Spleen (tissue), 11 donors: ENCODE results near the gene A3GALT2. TPM values are rescaled to one million over a fixed set of nuclear protein-coding genes. Genes with fewer than 3 reads are reported as not detected.

Experiments
- DNase-seq: peaks from one replicate; pipeline ENCODE4 v3.0.0-alpha.2; 2020
- H3K27ac ChIP-seq, 8 donors: fragments of 200-600 bp; sonication (generic) in 7 of 8; 1 replicate in 4 of 8; 2 replicates in 4 of 8; pipeline versions ENCODE4 v1.5.0 to v1.8.0; 2016 to 2021; ENCODE audit warnings: inconsistent platforms in 4 of 8, mild to moderate bottlenecking in 4 of 8, moderate library complexity in 1 of 8
- H3K27me3 ChIP-seq, 7 donors: fragments of 200-600 bp; sonication (generic) in 6 of 7; replicated peaks in 1 of 7; 1 replicate in 4 of 7; 2 replicates in 3 of 7; pipeline versions ENCODE4 v1.5.0 to v1.8.0; 2016 to 2021; ENCODE audit warnings: inconsistent platforms in 3 of 7, mild to moderate bottlenecking in 1 of 7
- H3K36me3 ChIP-seq, 6 donors: fragments of 200-600 bp; sonication (generic) in 5 of 6; 1 replicate in 4 of 6; 2 replicates in 2 of 6; pipeline versions ENCODE4 v1.5.0 to v1.8.0; 2016 to 2021; ENCODE audit warnings: inconsistent platforms in 2 of 6
- H3K4me1 ChIP-seq, 6 donors: fragments of 200-600 bp; sonication (generic) in 5 of 6; 1 replicate in 3 of 6; 2 replicates in 3 of 6; pipeline versions ENCODE4 v1.5.0 to v1.8.0; 2016 to 2021; ENCODE audit warnings: inconsistent platforms in 3 of 6
- H3K4me3 ChIP-seq, 8 donors: fragments of 200-600 bp; sonication (generic) in 7 of 8; 1 replicate in 4 of 8; 2 replicates in 4 of 8; pipeline versions ENCODE4 v1.5.0 to v1.8.0; 2016 to 2021; ENCODE audit warnings: inconsistent platforms in 4 of 8, mild to moderate bottlenecking in 4 of 8, moderate library complexity in 2 of 8
- H3K9me3 ChIP-seq, 8 donors: fragments of 200-600 bp; sonication (generic) in 7 of 8; 1 replicate in 4 of 8; 2 replicates in 4 of 8; pipeline versions ENCODE4 v1.5.0 to v1.8.0; 2016 to 2021; ENCODE audit warnings: inconsistent platforms in 4 of 8
- POLR2A ChIP-seq, 3 donors: fragments of 450-650 bp; IDR thresholded peaks; one replicate each; pipeline ENCODE4 v1.5.1; 2017; ENCODE audit warnings: antibody characterized with exemption in 3 of 3, mild to moderate bottlenecking in 1 of 3
- POLR2AphosphoS5 ChIP-seq, 3 donors: sonication (generic); formaldehyde crosslinking; IDR thresholded peaks; one replicate each; pipeline ENCODE4 v1.5.1; 2017; ENCODE audit warnings: antibody characterized with exemption in 3 of 3
- WGBS, 5 donors: extraction: QIAGEN DNeasy Blood & Tissue Kit in 3 of 5; methylation state at CpG; one replicate each; pipeline versions ENCODE4 v1.1.5 to v1.1.7; 2013 to 2018; 5-methylcytosine and 5-hydroxymethylcytosine counted together
- intact Hi-C: fragments of 100-400 bp; cut with DNase I; formaldehyde crosslinking; loops from one replicate; pipeline ENCODE4 v1.15.0; 2023; ENCODE audit warnings: low total_unique reads
- polyA plus RNA-seq, 3 donors: library from polyadenylated mRNA; stranded (reverse); fragments of 200-250 nt; gene quantifications; one replicate each; pipeline ENCODE4 v1.2.1, GENCODE V29; 2013
- total RNA-seq, 7 donors: library from RNA; depleted of rRNA in 3 of 7; stranded (reverse); fragments of >200 nt in 3 of 7; fragmentation: NEBNext Ultra II Directional in 4 of 7; extraction: Animal tissue kit (Norgen Biotek cat#: 25700) in 4 of 7; gene quantifications; one replicate each; pipeline versions ENCODE4 v1.1.0 to v1.2.1, GENCODE V29; 2016 to 2021
- TF ChIP-seq, protein P1 (sequence below), 11 experiments: fragments of 200-600 bp in 7 of 11; fragments of 450-650 bp in 4 of 11; sonication (generic) in 4 of 11; IDR thresholded peaks in 8 of 11; conservative IDR thresholded peaks in 3 of 11; 1 replicate in 7 of 11; 2 replicates in 4 of 11; pipeline versions ENCODE4 v1.4.0 to v1.8.0; 2016 to 2021; ENCODE audit warnings: antibody characterized with exemption in 11 of 11, inconsistent platforms in 4 of 11, mild to moderate bottlenecking in 1 of 11
- donor health status: healthy with polysubstance abuse.
- donor health status: DM: no; HTN: no; CAD: no; lungs with moderate emphysema.
- donor health status: DM: no; HTN: no; CAD: no.
- donor health status: Bipolar disorder and iron deficiency.
- donor health status: healthy.
- donor health status: DM: no; HTN: no; CAD: no.
- donor health status: DM: yes; HTN: yes; CAD: no.

Gene A3GALT2
- total and polyA plus RNA-seq, 10 donors = 0.10 to 1.6 (median 0.47) TPM; not detected in 7

GRCh38 chr1:33272930-33273329 lies 48.0 kb downstream of the A3GALT2 start:
- no peak for DNase-seq
- intact Hi-C loops = no loop called here
- 50 to 74% (median 71%) methylated on average over 1 of the region's 1 CpG for WGBS, 5 donors
- no peaks in the 10 kb centered on the region for H3K9me3 ChIP-seq
- no peak overlapping the region for H3K4me3 ChIP-seq
- TF ChIP-seq POLR2A (IDR thresholded peaks at IDR 0.05) (no peak), POLR2AphosphoS5 (IDR thresholded peaks at IDR 0.05) (no peak)
- TF ChIP-seq, protein P1, sequence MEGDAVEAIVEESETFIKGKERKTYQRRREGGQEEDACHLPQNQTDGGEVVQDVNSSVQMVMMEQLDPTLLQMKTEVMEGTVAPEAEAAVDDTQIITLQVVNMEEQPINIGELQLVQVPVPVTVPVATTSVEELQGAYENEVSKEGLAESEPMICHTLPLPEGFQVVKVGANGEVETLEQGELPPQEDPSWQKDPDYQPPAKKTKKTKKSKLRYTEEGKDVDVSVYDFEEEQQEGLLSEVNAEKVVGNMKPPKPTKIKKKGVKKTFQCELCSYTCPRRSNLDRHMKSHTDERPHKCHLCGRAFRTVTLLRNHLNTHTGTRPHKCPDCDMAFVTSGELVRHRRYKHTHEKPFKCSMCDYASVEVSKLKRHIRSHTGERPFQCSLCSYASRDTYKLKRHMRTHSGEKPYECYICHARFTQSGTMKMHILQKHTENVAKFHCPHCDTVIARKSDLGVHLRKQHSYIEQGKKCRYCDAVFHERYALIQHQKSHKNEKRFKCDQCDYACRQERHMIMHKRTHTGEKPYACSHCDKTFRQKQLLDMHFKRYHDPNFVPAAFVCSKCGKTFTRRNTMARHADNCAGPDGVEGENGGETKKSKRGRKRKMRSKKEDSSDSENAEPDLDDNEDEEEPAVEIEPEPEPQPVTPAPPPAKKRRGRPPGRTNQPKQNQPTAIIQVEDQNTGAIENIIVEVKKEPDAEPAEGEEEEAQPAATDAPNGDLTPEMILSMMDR (IDR thresholded peaks at IDR 0.05 in 8 of 11, conservative IDR thresholded peaks at IDR 0.05 in 3 of 11) = no peak
- peak overlapping the region in 6 of 8 donors; percentile 29 to 81 (median 61) for H3K27ac ChIP-seq
- peaks cover 0 to 54% (median 17%) of the 10 kb centered on the region in 6 donors for H3K36me3 ChIP-seq
- no peaks in the 10 kb centered on the region for H3K27me3 ChIP-seq
- H3K4me1 ChIP-seq = peaks cover 3 to 58% (median 24%) of the 10 kb centered on the region in 6 donors

DNA sequence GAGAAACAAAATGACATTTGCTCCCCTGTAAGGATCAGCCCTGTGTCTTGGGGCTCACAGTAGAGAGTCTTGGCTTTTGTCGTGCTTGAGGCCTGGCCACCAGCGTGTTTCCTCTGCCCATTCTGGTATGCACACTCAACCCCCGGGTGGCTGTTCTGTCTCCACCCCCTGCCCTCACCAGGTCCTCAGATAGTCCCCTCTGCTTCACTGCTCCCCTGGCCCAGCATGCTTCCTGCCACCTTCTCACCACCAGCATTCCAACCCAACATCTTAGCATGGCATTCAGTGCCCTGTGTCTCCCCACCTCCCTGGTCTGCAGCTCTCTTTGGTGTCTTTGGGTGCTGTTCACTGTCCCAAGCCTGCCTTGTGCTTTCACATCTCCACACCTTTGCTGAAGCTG lies 48.4 kb downstream of the A3GALT2 start:
- DNase-seq = no peak
- peaks cover 0 to 50% (median 15%) of the 10 kb centered on the region in 6 donors for H3K36me3 ChIP-seq

DNA sequence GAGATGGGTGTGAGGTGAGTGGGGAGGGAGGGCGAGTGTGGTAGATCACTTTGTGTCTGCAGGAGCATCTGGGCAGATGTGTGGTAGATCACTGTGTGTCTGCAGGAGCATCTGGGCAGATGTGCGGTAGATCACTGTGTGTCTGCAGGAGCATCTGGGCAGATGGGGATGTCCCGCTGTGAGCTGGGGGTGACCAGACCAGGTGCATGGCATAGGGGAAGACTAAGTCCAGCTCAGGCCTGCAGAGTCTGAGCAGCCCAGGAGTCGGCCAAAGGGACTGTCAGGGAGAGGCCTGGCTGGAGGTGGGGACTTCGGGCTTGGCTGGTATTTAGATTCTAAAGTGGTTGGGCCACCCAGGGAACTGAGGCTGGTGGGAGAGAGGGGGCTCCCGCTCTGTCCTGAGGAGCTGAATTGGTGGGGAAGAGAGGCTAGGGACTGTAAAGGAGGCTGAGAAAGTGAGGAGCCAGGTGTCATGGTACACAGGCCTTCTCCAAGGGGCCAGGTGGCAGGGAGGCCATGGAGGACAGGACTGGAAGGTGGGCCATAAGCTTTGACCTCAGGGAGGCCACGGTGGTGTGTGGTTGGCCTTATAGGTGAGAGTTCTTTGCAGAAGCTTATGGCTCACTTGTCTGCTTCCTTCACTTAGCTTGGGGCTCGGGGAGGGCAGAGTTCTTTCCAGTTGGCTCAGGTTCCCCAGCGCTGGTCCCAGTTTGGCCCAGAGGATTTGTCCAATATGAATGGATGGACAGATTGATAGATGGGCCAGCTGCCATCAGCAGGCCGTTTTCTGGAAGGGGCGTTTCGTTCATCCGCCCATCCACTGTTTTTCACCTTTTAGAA lies 49.0 kb downstream of the A3GALT2 start:
- no peaks in the 10 kb centered on the region for H3K9me3 ChIP-seq
- no peaks in the 10 kb centered on the region for H3K27me3 ChIP-seq
- no peak for DNase-seq
- no peak overlapping the region for H3K4me3 ChIP-seq
- H3K36me3 ChIP-seq = peaks cover 0 to 44% (median 11%) of the 10 kb centered on the region in 6 donors
- peak overlapping the region in 3 of 8 donors; percentile 63 to 81 (median 65) for H3K27ac ChIP-seq
- no peak for TF ChIP-seq POLR2AphosphoS5 (IDR thresholded peaks at IDR 0.05)
- TF ChIP-seq, protein P1 (IDR thresholded peaks at IDR 0.05 in 8 of 11, conservative IDR thresholded peaks at IDR 0.05 in 3 of 11) = no peak
- no peak for TF ChIP-seq POLR2A (IDR thresholded peaks at IDR 0.05)
- 86 to 95% (median 94%) methylated on average over 13 of the region's 13 CpGs for WGBS, 5 donors
- intact Hi-C loops = no loop called here
- H3K4me1 ChIP-seq = peaks cover 3 to 68% (median 24%) of the 10 kb centered on the region in 6 donors

More for the DNA sequence above, 48.4 kb downstream of the A3GALT2 start:
- intact Hi-C loops = no loop called here
- H3K9me3 ChIP-seq = no peaks in the 10 kb centered on the region
- peak overlapping the region in 6 of 8 donors; percentile 29 to 81 (median 61) for H3K27ac ChIP-seq
- no peak overlapping the region for H3K4me3 ChIP-seq
- TF ChIP-seq POLR2AphosphoS5 (IDR thresholded peaks at IDR 0.05) (no peak), POLR2A (IDR thresholded peaks at IDR 0.05) (no peak)
- TF ChIP-seq, protein P1 (IDR thresholded peaks at IDR 0.05 in 8 of 11, conservative IDR thresholded peaks at IDR 0.05 in 3 of 11) = no peak
- WGBS, 5 donors = 62 to 75% (median 68%) methylated on average over 3 of the region's 3 CpGs
- H3K27me3 ChIP-seq = no peaks in the 10 kb centered on the region
- peaks cover 3 to 62% (median 24%) of the 10 kb centered on the region in 6 donors for H3K4me1 ChIP-seq

DNA sequence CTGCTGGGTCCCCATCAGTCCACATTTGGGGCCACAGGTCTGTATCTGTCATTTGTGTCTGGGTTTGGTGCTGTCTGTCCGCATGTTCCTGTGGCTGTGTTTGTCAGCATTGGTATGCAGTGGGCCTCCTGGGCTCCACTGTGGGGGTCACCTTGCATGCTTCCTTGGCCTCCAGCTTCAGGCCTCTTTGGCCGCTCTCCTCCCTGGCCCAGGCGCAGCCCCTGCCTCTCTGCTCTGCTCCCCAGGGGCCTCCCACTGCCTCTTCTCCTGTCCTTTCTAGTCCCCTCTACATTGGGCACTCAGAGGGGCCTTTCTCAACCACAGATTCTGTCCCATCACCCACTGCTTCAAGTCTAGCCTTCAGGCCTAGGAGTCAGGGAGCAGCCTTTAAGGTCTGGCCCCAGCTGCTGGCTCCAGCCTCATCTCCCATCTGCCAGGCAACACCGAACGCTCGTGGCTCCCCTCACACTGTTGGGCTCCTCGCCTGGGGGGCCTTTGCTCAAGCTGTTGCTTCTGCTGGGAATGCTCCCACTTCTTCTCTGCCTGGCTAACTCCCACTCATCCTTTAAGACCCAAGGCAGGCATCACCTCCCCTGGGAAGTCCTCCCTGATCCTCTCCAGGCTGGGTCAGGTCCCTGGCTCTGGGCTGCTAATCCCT lies 50.0 kb downstream of the A3GALT2 start:
- Histone ChIP-seq H3K27me3 (no peaks in the 10 kb centered on the region), H3K27ac (peak overlapping the region in 1 of 8 donors; percentile 81), H3K4me3 (no peak overlapping the region), H3K4me1 (peaks cover 3 to 78% (median 24%) of the 10 kb centered on the region in 6 donors), H3K9me3 (no peaks in the 10 kb centered on the region), H3K36me3 (peaks cover 0 to 34% (median 1%) of the 10 kb centered on the region in 6 donors)
- 90 to 96% (median 94%) methylated on average over 7 of the region's 7 CpGs for WGBS, 5 donors
- intact Hi-C loops = no loop called here
- no peak for DNase-seq
- TF ChIP-seq, protein P1 (IDR thresholded peaks at IDR 0.05 in 8 of 11, conservative IDR thresholded peaks at IDR 0.05 in 3 of 11) = no peak
- TF ChIP-seq POLR2AphosphoS5 (IDR thresholded peaks at IDR 0.05) = no peak
- TF ChIP-seq POLR2A (IDR thresholded peaks at IDR 0.05) = no peak
